ENCODE results near the gene UGT1A4. TPM values are rescaled to one million over a fixed set of nuclear protein-coding genes. Genes with fewer than 3 reads are reported as not detected.

The UGT1A4 gene
- polyA plus RNA-seq, 4 donors: 0.09 to 7.3 (median 0.66) TPM; not detected in 1

DNA sequence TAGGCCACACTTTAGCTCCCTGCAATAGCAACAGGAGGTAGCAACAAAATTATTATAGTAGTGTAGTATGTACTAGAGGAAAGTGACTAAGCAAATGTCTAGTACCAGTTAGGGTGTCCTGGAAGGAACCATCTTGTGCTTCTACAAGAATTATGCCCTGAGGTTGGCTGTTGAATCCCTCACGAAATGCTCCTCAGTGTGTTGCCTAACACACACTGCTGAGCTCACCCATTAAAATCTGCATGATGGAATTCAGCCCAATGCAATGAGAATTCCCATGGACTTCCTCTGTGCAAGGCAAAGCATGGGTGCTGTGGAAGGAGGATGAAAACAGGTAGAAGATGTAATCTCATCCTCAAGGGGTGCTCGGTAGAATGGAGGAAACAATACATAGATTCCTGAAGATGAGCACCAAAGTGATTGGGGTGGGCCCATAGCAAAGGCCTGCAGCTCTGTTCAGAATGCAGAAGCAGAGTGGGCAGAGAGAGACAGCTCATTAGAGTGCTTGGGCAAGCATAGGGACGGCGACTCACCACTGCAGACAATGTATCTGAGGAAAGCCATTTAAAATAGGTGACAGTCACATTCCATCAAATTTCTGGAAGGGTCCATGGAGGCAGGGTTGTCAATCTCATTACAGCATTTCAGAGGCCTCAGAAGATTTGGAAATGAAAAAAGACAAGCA lies 38.0 kb upstream of the UGT1A4 start:
- no peak for FAIRE-seq
- Histone ChIP-seq H3K36me3 (ENCODE audit: control insufficient read depth in 3 of 3, insufficient read depth in 2 of 3, low read depth in 1 of 3, low read length in 3 of 3) (no peaks in the 10 kb centered on the region), H3K9me3 (ENCODE audit: control insufficient read depth in 2 of 2, insufficient read depth in 1 of 2, low read depth in 1 of 2, low read length in 1 of 2) (no peaks in the 10 kb centered on the region), H3K4me3 (ENCODE audit: low read depth in 1 of 3, low read length in 3 of 3) (no peak overlapping the region), H3K27ac (ENCODE audit: low read depth in 1 of 3, low read length in 2 of 3) (no peak overlapping the region), H3K4me1 (ENCODE audit: control insufficient read depth in 3 of 3, insufficient read depth in 2 of 3, low read depth in 1 of 3, low read length in 2 of 3) (peaks cover 0 to 2% (median 0%) of the 10 kb centered on the region in 3 donors), H3K27me3 (ENCODE audit: control insufficient read depth in 3 of 3, insufficient read depth in 3 of 3, low read length in 3 of 3) (peaks cover 0 to 2% (median 1%) of the 10 kb centered on the region in 3 donors)
- DNase-seq: no peak
- WGBS, 3 donors: 81 to 93% (median 91%) methylated on average over 4 of the region's 4 CpGs

DNA sequence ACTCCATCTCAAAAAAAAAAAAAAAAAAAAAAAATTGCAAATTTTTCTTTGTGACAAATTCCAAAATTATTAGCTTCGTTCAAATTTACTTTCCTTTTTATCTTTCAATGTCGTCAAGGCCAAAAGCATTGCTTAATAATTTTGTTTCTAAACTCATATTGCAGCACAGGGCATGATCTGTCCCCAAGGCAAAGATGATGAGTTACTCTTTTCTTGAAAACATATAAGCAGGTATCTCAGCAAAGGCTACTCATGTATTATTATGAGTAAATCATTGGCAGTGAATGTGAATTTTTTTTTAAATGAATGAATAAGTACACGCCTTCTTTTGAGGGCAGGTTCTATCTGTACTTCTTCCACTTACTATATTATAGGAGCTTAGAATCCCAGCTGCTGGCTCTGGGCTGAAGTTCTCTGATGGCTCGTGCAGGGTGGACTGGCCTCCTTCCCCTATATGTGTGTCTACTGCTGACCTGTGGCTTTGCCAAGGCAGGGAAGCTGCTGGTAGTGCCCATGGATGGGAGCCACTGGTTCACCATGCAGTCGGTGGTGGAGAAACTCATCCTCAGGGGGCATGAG lies 36.9 kb upstream of the UGT1A4 start, which contains the start of gene UGT1A7:
UGT1A7 (plus strand) TSS at position 381 of the 579 bp plus-strand sequence; CDS start at position 418, 37 bp downstream.
- H3K27ac ChIP-seq (ENCODE audit: low read depth in 1 of 3, low read length in 2 of 3): no peak within 1 kb of the TSS
- no peaks in the 10 kb centered on the region for H3K36me3 ChIP-seq (ENCODE audit: control insufficient read depth in 3 of 3, insufficient read depth in 2 of 3, low read depth in 1 of 3, low read length in 3 of 3)
- no peak within 1 kb of the TSS for H3K4me3 ChIP-seq (ENCODE audit: low read depth in 1 of 3, low read length in 3 of 3)
- FAIRE-seq: no peak
- peaks cover 0 to 2% (median 0%) of the 10 kb centered on the region in 3 donors for H3K4me1 ChIP-seq (ENCODE audit: control insufficient read depth in 3 of 3, insufficient read depth in 2 of 3, low read depth in 1 of 3, low read length in 2 of 3)
- 74 to 86% (median 82%) methylated on average over 5 of the region's 5 CpGs for WGBS, 3 donors
- H3K27me3 ChIP-seq (ENCODE audit: control insufficient read depth in 3 of 3, insufficient read depth in 3 of 3, low read length in 3 of 3): peaks cover 0 to 2% (median 0%) of the 10 kb centered on the region in 3 donors
- no peak for DNase-seq
- no peaks in the 10 kb centered on the region for H3K9me3 ChIP-seq (ENCODE audit: control insufficient read depth in 2 of 2, insufficient read depth in 1 of 2, low read depth in 1 of 2, low read length in 1 of 2)

DNA sequence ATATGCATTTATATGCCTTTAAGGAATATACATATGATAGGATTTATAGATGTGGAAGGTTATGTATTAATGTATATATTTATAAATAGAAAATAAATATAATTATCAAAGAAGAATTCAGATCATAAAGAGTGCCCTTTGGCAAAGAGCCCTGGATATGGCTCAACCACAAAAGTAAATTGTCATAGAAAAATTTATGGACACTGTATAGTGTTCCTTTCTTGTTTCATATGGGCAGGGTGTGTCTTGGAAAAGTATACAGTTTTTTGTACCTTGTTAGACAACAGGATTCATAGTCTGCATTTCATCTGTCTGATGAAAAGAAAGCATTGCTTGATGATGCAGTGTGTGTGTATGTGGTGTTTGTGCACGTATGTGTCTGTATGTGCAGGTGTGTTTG lies 33.9 kb upstream of the UGT1A4 start:
- H3K4me1 ChIP-seq (ENCODE audit: control insufficient read depth in 3 of 3, insufficient read depth in 2 of 3, low read depth in 1 of 3, low read length in 2 of 3): peaks cover 0 to 2% (median 0%) of the 10 kb centered on the region in 3 donors
- no peaks in the 10 kb centered on the region for H3K36me3 ChIP-seq (ENCODE audit: control insufficient read depth in 3 of 3, insufficient read depth in 2 of 3, low read depth in 1 of 3, low read length in 3 of 3)
- no peak overlapping the region for H3K27ac ChIP-seq (ENCODE audit: low read depth in 1 of 3, low read length in 2 of 3)
- DNase-seq: no peak
- peaks cover 0 to 2% (median 0%) of the 10 kb centered on the region in 3 donors for H3K27me3 ChIP-seq (ENCODE audit: control insufficient read depth in 3 of 3, insufficient read depth in 3 of 3, low read length in 3 of 3)
- no peak overlapping the region for H3K4me3 ChIP-seq (ENCODE audit: low read depth in 1 of 3, low read length in 3 of 3)
- FAIRE-seq: no peak
- H3K9me3 ChIP-seq (ENCODE audit: control insufficient read depth in 2 of 2, insufficient read depth in 1 of 2, low read depth in 1 of 2, low read length in 1 of 2): no peaks in the 10 kb centered on the region
- 56 to 87% (median 75%) methylated on average over 1 of the region's 1 CpG for WGBS, 3 donors

DNA sequence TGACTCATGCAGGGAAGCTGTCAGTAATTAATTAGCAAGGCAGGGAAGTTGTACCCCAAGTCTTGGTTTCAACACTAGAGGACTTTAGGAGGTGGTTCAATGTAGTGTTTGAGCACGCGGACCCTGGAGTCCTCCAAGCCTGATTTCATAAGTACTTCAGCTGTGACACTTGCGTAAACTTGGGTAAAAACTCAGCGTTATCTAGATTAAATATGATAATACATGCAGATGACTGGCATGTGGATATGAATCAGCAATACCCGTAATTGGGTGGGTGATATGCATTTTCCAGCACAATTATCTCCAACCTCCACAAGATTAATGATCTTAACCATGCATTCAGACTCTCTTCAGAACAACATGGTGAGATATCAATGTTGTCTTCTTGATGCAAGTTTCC lies 31.6 kb upstream of the UGT1A4 start:
- Histone ChIP-seq H3K9me3 (ENCODE audit: control insufficient read depth in 2 of 2, insufficient read depth in 1 of 2, low read depth in 1 of 2, low read length in 1 of 2) (no peaks in the 10 kb centered on the region), H3K27ac (ENCODE audit: low read depth in 1 of 3, low read length in 2 of 3) (no peak overlapping the region), H3K4me1 (ENCODE audit: control insufficient read depth in 3 of 3, insufficient read depth in 2 of 3, low read depth in 1 of 3, low read length in 2 of 3) (peaks cover 0 to 7% (median 0%) of the 10 kb centered on the region in 3 donors), H3K27me3 (ENCODE audit: control insufficient read depth in 3 of 3, insufficient read depth in 3 of 3, low read length in 3 of 3) (peaks cover 0 to under 1% (median 0%) of the 10 kb centered on the region in 3 donors), H3K36me3 (ENCODE audit: control insufficient read depth in 3 of 3, insufficient read depth in 2 of 3, low read depth in 1 of 3, low read length in 3 of 3) (no peaks in the 10 kb centered on the region), H3K4me3 (ENCODE audit: low read depth in 1 of 3, low read length in 3 of 3) (no peak overlapping the region)
- FAIRE-seq: no peak
- 79 to 88% (median 83%) methylated on average over 5 of the region's 5 CpGs for WGBS, 3 donors
- no peak for DNase-seq

DNA sequence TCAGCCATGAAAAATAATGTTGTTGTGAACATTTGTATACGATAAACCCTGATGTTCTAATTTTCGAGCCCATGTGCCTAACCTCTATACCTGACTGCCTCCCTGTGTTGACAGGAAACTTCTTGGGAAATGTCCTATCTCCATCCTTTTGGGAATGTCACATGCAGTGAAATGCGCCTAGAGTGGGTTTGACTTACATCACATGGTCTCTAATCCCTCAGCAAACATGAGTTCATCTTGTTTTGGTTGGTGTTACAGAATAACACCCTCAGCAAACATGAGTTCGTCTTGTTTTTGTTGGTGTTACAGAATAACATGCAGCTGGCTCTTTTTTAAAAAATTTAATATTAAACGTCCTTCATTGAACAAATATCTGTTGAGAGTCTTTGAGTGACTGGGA lies 30.2 kb upstream of the UGT1A4 start:
- Histone ChIP-seq H3K36me3 (ENCODE audit: control insufficient read depth in 3 of 3, insufficient read depth in 2 of 3, low read depth in 1 of 3, low read length in 3 of 3) (no peaks in the 10 kb centered on the region), H3K4me1 (ENCODE audit: control insufficient read depth in 3 of 3, insufficient read depth in 2 of 3, low read depth in 1 of 3, low read length in 2 of 3) (peaks cover 2 to 7% (median 3%) of the 10 kb centered on the region in 3 donors), H3K9me3 (ENCODE audit: control insufficient read depth in 2 of 2, insufficient read depth in 1 of 2, low read depth in 1 of 2, low read length in 1 of 2) (peaks cover 0 to 2% of the 10 kb centered on the region in 2 donors), H3K4me3 (ENCODE audit: low read depth in 1 of 3, low read length in 3 of 3) (no peak overlapping the region), H3K27me3 (ENCODE audit: control insufficient read depth in 3 of 3, insufficient read depth in 3 of 3, low read length in 3 of 3) (no peaks in the 10 kb centered on the region), H3K27ac (ENCODE audit: low read depth in 1 of 3, low read length in 2 of 3) (no peak overlapping the region)
- DNase-seq (no peak), FAIRE-seq (no peak)
- 84 to 90% (median 86%) methylated on average over 5 of the region's 5 CpGs for WGBS, 3 donors

DNA sequence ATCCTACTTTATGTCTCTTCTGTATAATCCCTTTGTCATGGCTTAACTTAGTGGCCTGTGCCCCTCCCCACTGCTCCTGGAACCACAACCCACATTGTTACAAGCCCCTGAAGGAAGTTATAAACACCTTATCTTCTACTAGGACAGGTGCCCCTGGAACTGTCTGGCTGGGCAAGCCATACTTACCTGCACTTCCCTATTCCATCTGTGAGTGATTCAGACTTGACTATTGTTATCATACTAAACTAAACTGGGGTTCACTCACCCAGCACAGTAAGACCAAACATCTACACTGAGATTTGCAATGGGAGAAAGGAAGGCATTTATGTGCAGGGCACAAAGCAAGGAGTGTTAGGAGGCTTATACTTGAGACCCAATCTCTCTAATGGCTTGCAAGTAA lies 29.5 kb upstream of the UGT1A4 start:
- DNase-seq (no peak), FAIRE-seq (no peak)
- Histone ChIP-seq H3K36me3 (ENCODE audit: control insufficient read depth in 3 of 3, insufficient read depth in 2 of 3, low read depth in 1 of 3, low read length in 3 of 3) (no peaks in the 10 kb centered on the region), H3K4me3 (ENCODE audit: low read depth in 1 of 3, low read length in 3 of 3) (no peak overlapping the region), H3K4me1 (ENCODE audit: control insufficient read depth in 3 of 3, insufficient read depth in 2 of 3, low read depth in 1 of 3, low read length in 2 of 3) (peaks cover 2 to 8% (median 3%) of the 10 kb centered on the region in 3 donors), H3K9me3 (ENCODE audit: control insufficient read depth in 2 of 2, insufficient read depth in 1 of 2, low read depth in 1 of 2, low read length in 1 of 2) (peaks cover 0 to 3% of the 10 kb centered on the region in 2 donors), H3K27me3 (ENCODE audit: control insufficient read depth in 3 of 3, insufficient read depth in 3 of 3, low read length in 3 of 3) (no peaks in the 10 kb centered on the region), H3K27ac (ENCODE audit: low read depth in 1 of 3, low read length in 2 of 3) (no peak overlapping the region)

DNA sequence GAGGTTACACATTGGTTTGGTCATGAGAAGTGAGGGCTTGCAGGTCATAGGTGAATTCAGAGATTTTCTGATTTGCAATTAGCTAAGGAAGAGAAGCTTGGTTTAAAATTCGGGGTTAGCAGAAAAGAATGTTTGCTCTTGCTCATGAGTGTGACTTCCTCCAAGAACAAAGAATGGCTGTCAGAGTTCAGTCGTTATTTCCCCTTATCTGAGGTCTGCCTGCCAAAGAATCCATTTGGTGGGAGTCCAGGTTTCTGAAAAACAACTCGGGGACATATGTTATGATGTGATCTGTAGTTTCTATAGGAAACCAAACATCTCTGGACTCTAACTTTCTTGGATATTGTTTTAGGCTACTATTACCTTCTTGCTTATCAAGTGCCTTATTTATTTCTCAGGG lies 29.0 kb upstream of the UGT1A4 start:
- WGBS, 3 donors: 4 to 11% (median 8%) methylated on average over 3 of the region's 3 CpGs
- H3K9me3 ChIP-seq (ENCODE audit: control insufficient read depth in 2 of 2, insufficient read depth in 1 of 2, low read depth in 1 of 2, low read length in 1 of 2): peaks cover 0 to 3% of the 10 kb centered on the region in 2 donors
- FAIRE-seq: no peak
- no peak for DNase-seq
- no peaks in the 10 kb centered on the region for H3K36me3 ChIP-seq (ENCODE audit: control insufficient read depth in 3 of 3, insufficient read depth in 2 of 3, low read depth in 1 of 3, low read length in 3 of 3)
- no peaks in the 10 kb centered on the region for H3K27me3 ChIP-seq (ENCODE audit: control insufficient read depth in 3 of 3, insufficient read depth in 3 of 3, low read length in 3 of 3)
- no peak overlapping the region for H3K27ac ChIP-seq (ENCODE audit: low read depth in 1 of 3, low read length in 2 of 3)
- no peak overlapping the region for H3K4me3 ChIP-seq (ENCODE audit: low read depth in 1 of 3, low read length in 3 of 3)
- peaks cover 2 to 8% (median 3%) of the 10 kb centered on the region in 3 donors for H3K4me1 ChIP-seq (ENCODE audit: control insufficient read depth in 3 of 3, insufficient read depth in 2 of 3, low read depth in 1 of 3, low read length in 2 of 3)

DNA sequence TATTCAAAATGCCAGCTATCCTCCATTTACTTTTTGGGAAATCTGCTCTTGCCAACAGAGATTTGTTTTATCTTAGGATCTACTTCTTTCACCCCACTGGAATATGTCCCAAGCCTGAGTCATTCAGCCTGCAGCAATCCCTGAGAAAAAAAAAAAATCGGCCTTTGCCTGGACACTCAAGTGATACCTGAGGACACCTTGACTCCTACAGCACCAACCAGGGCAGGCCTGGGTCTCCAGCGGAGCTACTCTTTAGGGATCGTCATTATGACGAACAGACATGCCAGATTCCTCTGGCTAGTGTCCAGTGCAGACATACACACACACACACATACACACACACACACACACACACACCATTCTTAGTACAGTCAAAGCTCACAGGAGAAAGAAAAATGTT lies 28.1 kb upstream of the UGT1A4 start:
- WGBS, 3 donors: 74 to 82% (median 77%) methylated on average over 4 of the region's 4 CpGs
- FAIRE-seq (no peak), DNase-seq (no peak)

More for the DNA sequence above, 28.1 kb upstream of the UGT1A4 start:
- H3K36me3 ChIP-seq (ENCODE audit: control insufficient read depth in 3 of 3, insufficient read depth in 2 of 3, low read depth in 1 of 3, low read length in 3 of 3): no peaks in the 10 kb centered on the region
- peaks cover 2 to 7% (median 3%) of the 10 kb centered on the region in 3 donors for H3K4me1 ChIP-seq (ENCODE audit: control insufficient read depth in 3 of 3, insufficient read depth in 2 of 3, low read depth in 1 of 3, low read length in 2 of 3)
- H3K9me3 ChIP-seq (ENCODE audit: control insufficient read depth in 2 of 2, insufficient read depth in 1 of 2, low read depth in 1 of 2, low read length in 1 of 2): peaks cover 0 to 3% of the 10 kb centered on the region in 2 donors
- no peaks in the 10 kb centered on the region for H3K27me3 ChIP-seq (ENCODE audit: control insufficient read depth in 3 of 3, insufficient read depth in 3 of 3, low read length in 3 of 3)
- H3K27ac ChIP-seq (ENCODE audit: low read depth in 1 of 3, low read length in 2 of 3): no peak overlapping the region
- no peak overlapping the region for H3K4me3 ChIP-seq (ENCODE audit: low read depth in 1 of 3, low read length in 3 of 3)

Data from small intestine (tissue), 7 donors.